T-helper 17 cell (primary cell): ENCODE measurements around the gene INPP5F. TPM values are rescaled to one million over a fixed set of nuclear protein-coding genes. Genes with fewer than 3 reads are reported as not detected.

ENCODE experiments used
- ATAC-seq: fragments of 150-1000 bp; cut with Tn5 transposase; 2 replicates; pipeline ENCODE4 v1.10.0; 2021; ENCODE audit warnings: mild to moderate bottlenecking, moderate library complexity
- DNase-seq, 3 donors: peaks; one replicate each; pipeline versions ENCODE4 v3.0.0 to v3.0.0-alpha.2; 2020 to 2021
- H3K9me3 ChIP-seq: one replicate; pipeline ENCODE4 v1.7.0; 2013; ENCODE audit warnings: low read length, mild to moderate bottlenecking; ENCODE audit not compliant: control insufficient read depth, poor library complexity, severe bottlenecking
- H3K27ac Mint-ChIP-seq: one replicate; pipeline ENCODE4 v1.8.0; 2022; ENCODE audit warnings: mild to moderate bottlenecking, moderate library complexity, mixed read lengths
- H3K27me3 Mint-ChIP-seq: one replicate; pipeline ENCODE4 v1.8.0; 2022; ENCODE audit warnings: mixed read lengths
- H3K36me3 Mint-ChIP-seq: one replicate; pipeline ENCODE4 v1.8.0; 2022; ENCODE audit warnings: low read depth, mixed read lengths
- H3K4me1 Mint-ChIP-seq: one replicate; pipeline ENCODE4 v1.8.0; 2022; ENCODE audit warnings: mild to moderate bottlenecking, mixed read lengths
- H3K4me3 Mint-ChIP-seq: one replicate; pipeline ENCODE4 v1.8.0; 2022; ENCODE audit warnings: mild to moderate bottlenecking, moderate library complexity, mixed read lengths
- total RNA-seq, 4 donors: library from RNA in 2 of 4; stranded (reverse) in 2 of 4; gene quantifications; one replicate each; pipeline ENCODE4 v1.2.3 and lab custom pipeline; 2022 to 2026

Gene INPP5F
- total RNA-seq, 2 donors from 2014 or later: 10.4 to 11.9 TPM

DNA sequence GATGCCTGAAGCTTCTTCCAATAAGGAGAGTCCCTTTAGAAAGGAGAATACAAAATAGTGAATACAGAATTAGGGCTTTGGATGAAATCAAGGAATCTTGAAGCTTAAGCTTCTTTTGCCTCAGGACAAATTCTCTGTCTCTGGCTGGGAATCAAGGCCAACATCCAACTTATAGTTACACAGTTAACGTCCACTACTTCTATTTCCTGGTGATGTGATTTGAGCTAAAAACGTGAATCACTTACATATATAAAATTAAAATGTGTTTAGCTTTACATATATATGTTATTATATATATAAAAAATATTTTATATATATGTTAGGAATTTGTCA, 11.4 kb upstream of the INPP5F start:
- DNase-seq (no peak), ATAC-seq (no peak)
- Mint-ChIP-seq H3K27me3 (no peaks in the 10 kb centered on the region), H3K4me3 (no peak overlapping the region), H3K27ac (no peak overlapping the region), H3K4me1 (peaks cover 2% of the 10 kb centered on the region), H3K36me3 (no peaks in the 10 kb centered on the region)
- H3K9me3 ChIP-seq: no peaks in the 10 kb centered on the region

DNA sequence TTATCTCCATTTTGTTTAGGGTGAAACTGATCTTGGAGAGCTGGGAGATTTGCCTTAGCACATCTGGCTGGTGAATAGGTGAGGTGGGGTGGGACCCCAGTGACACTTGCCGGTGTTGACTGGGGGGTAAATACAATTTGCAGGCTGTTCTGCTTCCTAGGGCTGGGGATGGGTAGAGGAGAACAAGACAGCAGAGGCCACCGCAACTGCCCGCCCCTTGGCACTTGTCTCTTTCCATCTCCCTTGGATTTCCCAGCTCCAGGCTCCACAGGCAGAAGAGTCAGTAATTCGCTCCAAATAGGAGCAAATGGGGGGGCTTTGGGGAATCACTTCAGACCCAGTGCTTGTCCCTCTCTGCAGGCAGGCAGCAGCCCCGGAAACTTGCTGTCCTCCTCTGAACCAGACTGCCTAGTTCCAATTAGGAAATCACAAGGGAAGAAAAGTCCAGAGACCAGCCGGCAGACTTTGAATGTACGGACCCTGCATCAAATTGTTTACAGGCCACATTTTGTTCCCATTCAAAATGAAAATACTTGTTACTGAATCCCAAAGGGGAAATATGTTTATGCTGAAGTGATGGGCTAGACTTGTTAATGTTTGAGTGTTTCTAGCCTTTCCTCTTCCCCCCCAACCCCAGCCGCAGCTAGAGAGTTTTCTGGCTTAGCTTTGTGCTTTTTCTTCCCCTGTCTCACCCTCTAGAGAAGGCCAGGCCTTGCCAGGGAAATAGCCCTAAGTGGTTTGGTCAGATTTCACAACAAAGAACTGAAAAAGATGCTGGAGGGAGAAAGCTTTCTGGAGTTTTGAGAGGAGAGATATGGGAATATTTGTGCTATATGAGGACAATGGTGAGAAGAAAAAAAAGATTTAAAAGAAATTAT, 10.0 kb upstream of the INPP5F start:
- no peak overlapping the region for H3K27ac Mint-ChIP-seq
- H3K36me3 Mint-ChIP-seq: no peaks in the 10 kb centered on the region
- no peaks in the 10 kb centered on the region for H3K27me3 Mint-ChIP-seq
- DNase-seq: no peak
- H3K4me1 Mint-ChIP-seq: peaks cover 2% of the 10 kb centered on the region
- H3K4me3 Mint-ChIP-seq: no peak overlapping the region
- no peaks in the 10 kb centered on the region for H3K9me3 ChIP-seq
- no peak for ATAC-seq

DNA sequence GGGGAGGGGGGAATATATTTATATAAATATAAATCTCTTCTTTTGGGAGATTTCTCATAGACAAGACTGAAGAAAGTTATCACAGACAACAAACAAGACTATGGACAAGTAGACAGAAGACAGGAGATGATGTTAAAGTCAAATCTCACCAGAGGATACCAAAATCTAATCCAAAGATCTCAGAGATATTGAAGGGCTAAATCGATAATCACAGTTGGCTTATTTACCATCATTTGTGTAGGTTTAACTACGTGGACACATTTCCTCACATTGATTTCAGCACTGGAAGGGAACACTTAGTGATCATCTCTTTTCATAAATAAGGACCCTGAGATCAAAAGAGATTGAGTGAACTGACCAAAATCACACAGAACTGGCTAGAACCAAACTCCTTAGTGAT, 2.7 kb upstream of the INPP5F start:
- peaks cover 23% of the 10 kb centered on the region for H3K4me1 Mint-ChIP-seq
- H3K9me3 ChIP-seq: no peaks in the 10 kb centered on the region
- H3K4me3 Mint-ChIP-seq: no peak overlapping the region
- DNase-seq (no peak), ATAC-seq (no peak)
- no peaks in the 10 kb centered on the region for H3K27me3 Mint-ChIP-seq
- H3K36me3 Mint-ChIP-seq: no peaks in the 10 kb centered on the region
- no peak overlapping the region for H3K27ac Mint-ChIP-seq

DNA sequence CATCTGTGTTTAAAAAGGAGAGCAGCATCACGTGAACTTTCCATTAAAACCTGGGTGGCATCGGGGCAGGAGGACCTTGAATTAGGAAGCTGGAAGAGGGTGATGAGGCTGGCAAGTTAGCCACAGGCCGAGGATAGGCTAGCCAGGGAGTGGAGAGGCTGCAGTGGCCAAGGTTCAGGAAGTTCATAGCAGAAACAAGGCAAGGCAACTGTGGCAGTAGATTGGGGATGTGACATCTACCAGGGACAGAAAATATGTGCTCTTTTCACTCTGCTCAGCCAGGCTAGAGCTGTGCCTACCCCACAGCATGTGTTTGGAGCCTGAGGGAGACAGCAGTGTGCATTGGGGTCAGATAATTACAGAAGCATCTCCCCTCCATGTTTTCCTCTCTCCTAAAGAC, 2.2 kb upstream of the INPP5F start:
- Mint-ChIP-seq H3K4me3 (no peak overlapping the region), H3K27me3 (no peaks in the 10 kb centered on the region), H3K4me1 (peaks cover 24% of the 10 kb centered on the region), H3K27ac (no peak overlapping the region), H3K36me3 (no peaks in the 10 kb centered on the region)
- no peak for ATAC-seq
- no peaks in the 10 kb centered on the region for H3K9me3 ChIP-seq
- no peak for DNase-seq

DNA sequence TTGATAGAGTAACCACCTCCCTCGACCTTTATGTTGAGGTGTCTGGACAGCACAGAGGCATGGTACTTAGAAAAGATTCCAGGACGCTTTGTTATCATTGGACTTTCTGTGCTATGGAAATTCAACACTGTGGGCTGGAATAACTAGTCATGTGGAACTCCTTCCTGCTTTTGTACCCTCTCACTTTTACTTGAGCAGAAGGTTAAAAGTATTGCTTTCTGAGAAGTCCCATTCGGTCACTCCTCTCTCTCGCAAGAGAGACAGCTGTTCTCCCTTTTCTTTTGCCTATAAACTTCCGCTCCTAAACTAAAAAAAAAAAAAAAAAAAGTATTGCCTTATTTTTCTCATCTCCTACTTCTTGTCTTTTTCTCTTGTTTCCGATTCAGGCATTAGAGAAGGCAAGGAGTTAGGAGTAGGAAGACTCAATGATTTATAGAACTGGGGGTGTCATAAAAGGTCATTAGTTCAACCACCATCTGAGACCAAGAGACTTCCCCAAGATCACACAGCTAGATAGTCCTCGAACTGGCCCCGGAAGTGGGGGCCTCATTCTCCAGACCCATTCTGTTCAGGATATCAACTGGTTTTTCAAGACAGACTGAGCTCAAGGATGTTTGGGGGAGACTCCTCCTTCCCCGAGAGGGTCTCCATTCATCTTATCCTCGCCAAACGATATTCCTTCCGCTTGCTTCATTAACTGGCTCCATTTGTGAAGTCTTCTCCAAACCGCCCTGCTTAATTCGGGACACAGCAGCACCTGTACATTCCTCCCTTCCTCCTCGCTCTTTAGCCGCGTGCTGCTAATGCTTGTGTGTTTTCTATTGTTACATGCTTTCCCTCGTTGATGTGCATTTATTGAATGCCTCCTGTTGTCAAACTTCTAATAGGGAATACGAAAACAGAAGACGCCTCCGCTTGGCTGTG, 995 bp upstream of the INPP5F start:
- H3K27me3 Mint-ChIP-seq: no peaks in the 10 kb centered on the region
- peak overlapping the region; percentile 24 for H3K27ac Mint-ChIP-seq
- no peaks in the 10 kb centered on the region for H3K9me3 ChIP-seq
- ATAC-seq (no peak), DNase-seq (no peak)
- peaks cover 27% of the 10 kb centered on the region for H3K4me1 Mint-ChIP-seq
- peak overlapping the region; percentile 94 for H3K4me3 Mint-ChIP-seq
- H3K36me3 Mint-ChIP-seq: no peaks in the 10 kb centered on the region

DNA sequence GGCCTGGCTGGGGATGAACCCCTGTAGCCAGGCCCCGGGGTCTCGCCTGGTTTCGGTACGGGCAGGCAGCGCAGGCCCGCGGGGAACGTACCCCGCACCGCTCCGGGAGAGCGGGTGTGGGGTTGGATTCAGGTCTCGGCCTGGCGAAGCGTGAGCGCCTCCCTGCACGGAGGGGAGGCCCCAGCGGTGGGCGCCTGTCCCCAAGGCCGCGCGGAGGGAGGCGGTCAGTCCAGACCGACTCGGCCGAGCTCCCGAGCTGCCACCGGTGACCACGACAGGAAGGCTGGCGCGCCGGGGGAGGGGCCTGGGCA, 378 bp upstream of the INPP5F start:
- ATAC-seq (no peak), DNase-seq (no peak)
- Mint-ChIP-seq H3K27me3 (no peaks in the 10 kb centered on the region), H3K27ac (peak overlapping the region; percentile 24), H3K4me1 (peaks cover 27% of the 10 kb centered on the region), H3K36me3 (no peaks in the 10 kb centered on the region), H3K4me3 (peak overlapping the region; percentile 94)
- H3K9me3 ChIP-seq: no peaks in the 10 kb centered on the region

DNA sequence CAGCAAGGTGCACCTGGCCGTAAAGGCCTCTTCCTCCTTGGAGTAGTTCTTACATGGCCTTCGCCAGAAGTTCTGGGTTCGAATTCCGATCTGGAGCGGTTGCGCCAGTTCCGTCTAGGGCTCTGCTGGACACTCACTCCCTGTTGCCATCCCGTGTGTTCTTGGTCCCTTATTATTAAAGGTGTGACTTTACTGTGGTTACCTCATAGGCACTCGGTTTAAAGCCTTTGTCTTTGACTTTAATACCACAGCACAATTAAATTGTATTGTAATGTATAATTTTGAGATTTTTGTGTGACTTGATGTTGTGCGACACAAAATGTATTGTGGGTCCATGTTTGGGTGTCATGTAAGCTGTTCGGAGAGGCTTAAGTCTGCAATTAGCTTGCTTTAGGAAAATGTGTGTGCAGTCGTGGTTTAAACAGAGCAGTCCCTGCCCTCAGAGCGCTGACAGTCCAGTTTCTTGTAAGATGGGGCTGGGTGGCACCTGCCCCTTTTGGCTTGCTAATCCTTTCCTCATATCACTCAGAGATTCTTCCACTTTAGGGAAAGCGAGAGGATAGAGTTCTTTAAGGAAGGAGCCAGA, 919 bp downstream of the INPP5F start:
- Mint-ChIP-seq H3K27ac (peak overlapping the region; percentile 83), H3K27me3 (no peaks in the 10 kb centered on the region), H3K4me1 (peaks cover 27% of the 10 kb centered on the region), H3K4me3 (peak overlapping the region; percentile 94), H3K36me3 (no peaks in the 10 kb centered on the region)
- no peak for ATAC-seq
- no peaks in the 10 kb centered on the region for H3K9me3 ChIP-seq
- DNase-seq: no peak

DNA sequence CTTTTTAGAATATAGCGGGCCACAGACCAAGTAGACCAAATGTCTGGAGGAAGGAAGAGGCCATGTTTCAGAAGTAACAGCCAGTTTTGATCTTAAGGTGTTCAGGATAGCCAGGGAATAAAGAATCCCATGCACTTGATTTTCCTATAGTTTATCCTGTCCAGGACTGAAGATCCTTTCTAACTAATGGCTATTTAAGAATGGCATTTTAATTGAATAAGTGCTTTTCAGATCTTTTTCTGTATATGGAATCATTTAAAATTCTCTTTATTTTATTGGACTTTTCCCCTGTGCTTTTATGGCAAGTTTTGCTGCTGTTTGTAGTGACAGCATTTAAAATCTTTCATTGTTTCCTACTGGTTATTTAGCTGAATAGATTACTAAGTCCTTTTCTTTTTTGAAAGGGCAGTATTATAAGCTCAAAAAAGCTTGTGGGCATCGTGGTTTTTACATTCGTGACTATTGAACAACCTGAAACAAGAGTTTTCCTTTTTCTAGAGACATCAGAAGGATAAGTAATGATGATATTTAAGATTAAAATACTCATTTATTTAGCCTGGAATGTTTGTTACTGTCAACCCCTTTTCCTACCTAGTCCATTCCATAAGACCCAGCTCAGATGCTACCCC, 2.4 kb downstream of the INPP5F start:
- H3K9me3 ChIP-seq: no peaks in the 10 kb centered on the region
- Mint-ChIP-seq H3K36me3 (no peaks in the 10 kb centered on the region), H3K27me3 (no peaks in the 10 kb centered on the region), H3K27ac (peak overlapping the region; percentile 83), H3K4me3 (peak overlapping the region; percentile 60), H3K4me1 (peaks cover 32% of the 10 kb centered on the region)
- DNase-seq: no peak
- ATAC-seq: no peak

DNA sequence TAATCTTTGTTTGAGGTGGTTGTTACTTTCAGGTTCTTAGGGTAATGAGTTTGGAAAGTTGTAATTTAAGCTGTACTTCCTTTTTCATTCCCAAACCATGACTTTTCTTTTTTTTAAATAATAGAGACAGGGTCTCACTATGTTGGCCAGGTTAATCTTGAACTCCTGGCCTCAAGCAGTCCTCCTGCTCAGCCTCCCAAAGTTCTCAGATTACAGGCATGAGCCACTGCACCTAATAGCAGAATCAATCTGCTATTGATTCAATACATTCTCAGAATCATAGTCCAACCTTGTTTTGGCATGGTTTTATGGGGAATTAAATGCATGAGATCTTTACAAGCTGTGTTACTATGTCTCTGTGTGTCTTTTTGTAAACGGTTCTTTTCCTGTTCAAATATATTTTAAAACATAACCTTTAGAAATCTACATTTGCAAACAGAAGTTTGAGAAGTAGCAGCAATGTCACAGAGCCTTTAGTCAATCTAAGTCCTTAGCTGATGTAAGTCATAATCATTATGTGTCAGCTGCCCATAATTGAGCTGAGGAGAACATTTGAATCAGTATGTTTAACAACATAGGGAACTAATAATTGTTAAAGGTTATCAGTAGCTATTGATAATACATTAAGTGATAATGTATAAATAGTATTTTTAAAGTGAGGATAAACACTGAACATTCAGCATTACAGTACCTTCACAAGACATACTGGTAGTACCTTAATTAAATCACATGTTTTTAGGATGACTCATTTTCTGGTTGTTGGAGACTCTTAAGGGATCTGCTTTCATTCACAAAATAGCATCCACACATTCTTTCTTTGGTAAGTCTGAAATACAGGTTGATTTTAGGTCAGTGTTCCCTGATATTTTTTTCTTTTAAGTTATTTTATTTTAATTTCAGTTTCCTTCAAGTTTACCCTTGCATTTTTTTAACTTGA, 8.8 kb downstream of the INPP5F start:
- Mint-ChIP-seq H3K36me3 (no peaks in the 10 kb centered on the region), H3K27me3 (no peaks in the 10 kb centered on the region), H3K4me3 (no peak overlapping the region), H3K27ac (no peak overlapping the region), H3K4me1 (peaks cover 21% of the 10 kb centered on the region)
- no peaks in the 10 kb centered on the region for H3K9me3 ChIP-seq
- no peak for DNase-seq
- ATAC-seq: no peak

DNA sequence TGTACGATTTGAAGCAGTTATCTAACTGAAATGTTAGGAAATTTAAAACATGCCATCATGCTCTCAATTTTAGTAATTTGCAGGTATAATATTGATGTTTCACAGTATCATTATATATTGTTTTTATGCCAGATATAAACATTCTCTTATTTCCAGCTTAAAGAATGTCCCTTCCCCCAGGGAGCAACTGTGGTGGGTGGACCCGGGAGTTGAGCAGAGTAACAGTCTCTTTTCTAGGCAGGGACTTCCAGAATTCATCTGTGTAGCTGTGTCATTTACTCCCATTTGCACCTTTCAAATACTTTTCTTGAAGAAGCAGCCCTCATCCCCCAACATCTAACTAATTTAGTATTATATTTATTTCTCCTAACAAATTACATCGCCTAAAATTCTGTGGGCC, 9.6 kb downstream of the INPP5F start:
- no peaks in the 10 kb centered on the region for H3K9me3 ChIP-seq
- Mint-ChIP-seq H3K4me1 (peaks cover 24% of the 10 kb centered on the region), H3K36me3 (no peaks in the 10 kb centered on the region), H3K27me3 (no peaks in the 10 kb centered on the region), H3K27ac (no peak overlapping the region), H3K4me3 (no peak overlapping the region)
- ATAC-seq (no peak), DNase-seq (no peak)

DNA sequence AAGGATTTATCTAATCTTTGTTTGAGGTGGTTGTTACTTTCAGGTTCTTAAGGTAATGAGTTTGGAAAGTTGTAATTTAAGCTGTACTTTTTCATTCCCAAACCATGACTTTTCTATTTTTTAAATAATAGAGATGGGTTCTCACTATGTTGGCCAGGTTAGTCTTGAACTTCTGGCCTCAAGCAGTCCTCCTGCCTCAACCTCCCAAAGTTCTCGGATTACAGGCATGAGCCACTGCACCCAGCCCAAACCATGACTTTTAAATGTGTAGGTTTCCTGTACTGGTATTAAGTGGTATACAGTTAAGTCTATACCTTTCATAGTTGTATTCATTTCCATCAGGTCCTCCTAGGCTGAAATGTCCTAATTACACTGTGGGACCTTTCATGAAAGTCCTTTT, 10.4 kb downstream of the INPP5F start:
- H3K4me1 Mint-ChIP-seq: peaks cover 24% of the 10 kb centered on the region
- no peak for ATAC-seq

DNA sequence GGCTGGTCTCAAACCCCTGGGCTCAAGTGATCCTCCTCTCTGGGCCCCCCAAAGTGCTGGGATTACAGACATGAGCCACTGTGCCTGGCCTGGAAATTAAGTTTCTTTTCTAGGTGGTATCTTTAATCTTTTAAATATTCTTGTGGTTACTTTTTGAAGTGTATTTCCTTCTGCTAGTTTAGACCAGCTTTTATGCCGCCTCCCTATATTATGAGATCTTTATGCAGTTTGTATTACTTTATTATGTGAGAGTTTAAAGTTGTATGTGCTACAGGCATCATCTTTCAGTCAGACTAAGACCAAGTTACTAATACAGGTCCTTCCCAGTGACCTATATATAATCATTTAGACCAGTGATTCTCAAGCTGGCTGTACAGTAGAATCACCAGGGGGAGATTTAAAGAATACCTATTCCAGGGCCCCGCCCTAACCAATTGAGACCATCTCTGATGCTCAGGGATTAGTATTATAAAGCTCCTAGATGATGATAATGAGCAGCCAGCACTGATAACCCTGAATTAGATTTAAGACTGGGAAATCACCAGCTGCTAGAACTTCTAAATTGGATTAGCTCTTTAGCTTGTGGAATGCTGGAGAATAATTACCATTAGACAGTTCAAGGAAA, 11.3 kb downstream of the INPP5F start:
- peak; percentile 23 for ATAC-seq

More for the DNA sequence above, 10.4 kb downstream of the INPP5F start:
- no peaks in the 10 kb centered on the region for H3K9me3 ChIP-seq
- Mint-ChIP-seq H3K36me3 (no peaks in the 10 kb centered on the region), H3K27me3 (no peaks in the 10 kb centered on the region), H3K27ac (no peak overlapping the region), H3K4me3 (no peak overlapping the region)
- no peak for DNase-seq

More for the DNA sequence above, 11.3 kb downstream of the INPP5F start:
- no peak for DNase-seq
- Mint-ChIP-seq H3K4me1 (peaks cover 24% of the 10 kb centered on the region), H3K4me3 (peak overlapping the region; percentile 68), H3K27me3 (no peaks in the 10 kb centered on the region), H3K36me3 (no peaks in the 10 kb centered on the region), H3K27ac (peak overlapping the region; percentile 75)
- no peaks in the 10 kb centered on the region for H3K9me3 ChIP-seq
